Amygdala (tissue), 56 donors: Measurements from ENCODE around the gene POLR2E.
"Not testable (repeated sequence)": the region's sequence is repeated elsewhere in the genome, so short reads cannot be mapped to it uniquely, and the experiment has no call there.

Source experiments
- DNase-seq, 56 donors: peaks; one replicate each; lab custom pipeline; 2025; lab: John Stamatoyannopoulos, UW

POLR2E gene

GRCh38 chr19:1126984-1127760, 32.0 kb upstream of the POLR2E start:
- DNase-seq: no peak

- DNase-seq: no peak
Observed at GRCh38 chr19:1125601-1126467, 30.7 kb upstream of the POLR2E start.

GRCh38 chr19:1123885-1124677, 28.9 kb upstream of the POLR2E start:
- no peak for DNase-seq

GRCh38 chr19:1123381-1123780, 28.2 kb upstream of the POLR2E start:
- no peak for DNase-seq

GRCh38 chr19:1122972-1123363, 27.8 kb upstream of the POLR2E start:
- DNase-seq: no peak

- DNase-seq: no peak
Observed at GRCh38 chr19:1122021-1122971, 27.1 kb upstream of the POLR2E start.

- no peak for DNase-seq
Observed at GRCh38 chr19:1121395-1121794, 26.2 kb upstream of the POLR2E start.

- DNase-seq: no peak
Observed at GRCh38 chr19:1119475-1120217, 24.5 kb upstream of the POLR2E start.

- no peak for DNase-seq
Observed at GRCh38 chr19:1118999-1119398, 23.8 kb upstream of the POLR2E start.

- DNase-seq: no peak
Observed at GRCh38 chr19:1117654-1118053, 22.5 kb upstream of the POLR2E start.

- DNase-seq: no peak
Observed at GRCh38 chr19:1116726-1117581, 21.8 kb upstream of the POLR2E start.

GRCh38 chr19:1115646-1116420, 20.7 kb upstream of the POLR2E start:
- no peak for DNase-seq

GRCh38 chr19:1114728-1115127, 19.6 kb upstream of the POLR2E start:
- DNase-seq: not testable (repeated sequence)

- DNase-seq: no peak
Observed at GRCh38 chr19:1113986-1114483, 18.9 kb upstream of the POLR2E start.

GRCh38 chr19:1113030-1113985, 18.1 kb upstream of the POLR2E start:
- peak in 55 of 56 donors; percentile 46 to 96 (median 87) for DNase-seq
